ENCODE data around the gene MYBPHL. TPM values are rescaled to one million over a fixed set of nuclear protein-coding genes. Genes with fewer than 3 reads are reported as not detected.

MYBPHL gene
- total RNA-seq, 1 donor = not detected

DNA sequence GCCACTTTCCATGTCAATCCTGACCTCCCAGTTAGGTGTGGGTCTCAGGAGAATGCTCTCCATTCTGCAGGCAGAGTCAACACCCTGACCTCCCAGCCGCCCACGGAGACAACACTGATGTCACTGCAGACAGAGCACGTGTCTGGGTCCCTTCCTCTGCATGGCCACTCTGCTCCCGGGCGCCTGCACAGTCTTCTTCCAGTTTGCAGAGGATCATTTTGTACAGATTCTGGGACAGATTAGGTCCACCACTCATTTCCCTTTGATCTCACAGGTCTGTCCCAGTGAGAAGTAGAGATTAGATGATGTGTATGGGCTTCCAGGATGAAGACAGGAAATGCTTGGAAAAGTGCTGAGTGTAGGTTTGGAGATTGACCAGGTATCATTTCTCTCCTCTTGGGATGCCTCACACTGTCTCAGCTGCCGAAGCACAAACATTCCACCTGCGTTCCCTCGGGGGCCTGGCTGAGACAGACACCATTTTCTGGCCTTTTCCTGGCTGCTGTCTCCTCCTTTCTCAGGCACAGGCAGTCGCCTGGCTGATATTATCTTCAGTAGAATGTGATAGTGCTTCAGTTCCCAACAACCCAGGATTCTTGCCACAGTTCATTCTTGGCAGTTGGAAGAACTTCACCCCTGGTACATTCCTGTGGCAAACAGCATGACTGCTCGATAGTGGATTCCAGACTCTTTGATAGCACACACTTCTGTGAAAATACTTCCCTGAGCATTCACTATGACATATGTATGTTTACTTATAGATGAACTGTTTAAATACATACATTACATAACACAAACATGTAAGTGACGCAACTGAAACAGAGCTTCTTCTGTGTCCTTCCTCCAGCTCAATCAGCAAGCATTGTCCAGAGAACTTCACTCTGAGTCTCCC, 7.9 kb downstream of the MYBPHL start:
- DNase-seq (ENCODE audit: insufficient read length, low spot score, missing footprints) = peak; percentile 86
- H3K4me3 ChIP-seq (ENCODE audit: insufficient read depth, low read length) = peak overlapping the region; percentile 29
- peak overlapping the region; percentile 81 for H2AFZ ChIP-seq (ENCODE audit: low read length)
- H3K79me2 ChIP-seq (ENCODE audit: insufficient read depth, low read length) = no peaks in the 10 kb centered on the region
- H4K20me1 ChIP-seq (ENCODE audit: insufficient read depth, low read length) = no peaks in the 10 kb centered on the region
- TF ChIP-seq, protein P1, sequence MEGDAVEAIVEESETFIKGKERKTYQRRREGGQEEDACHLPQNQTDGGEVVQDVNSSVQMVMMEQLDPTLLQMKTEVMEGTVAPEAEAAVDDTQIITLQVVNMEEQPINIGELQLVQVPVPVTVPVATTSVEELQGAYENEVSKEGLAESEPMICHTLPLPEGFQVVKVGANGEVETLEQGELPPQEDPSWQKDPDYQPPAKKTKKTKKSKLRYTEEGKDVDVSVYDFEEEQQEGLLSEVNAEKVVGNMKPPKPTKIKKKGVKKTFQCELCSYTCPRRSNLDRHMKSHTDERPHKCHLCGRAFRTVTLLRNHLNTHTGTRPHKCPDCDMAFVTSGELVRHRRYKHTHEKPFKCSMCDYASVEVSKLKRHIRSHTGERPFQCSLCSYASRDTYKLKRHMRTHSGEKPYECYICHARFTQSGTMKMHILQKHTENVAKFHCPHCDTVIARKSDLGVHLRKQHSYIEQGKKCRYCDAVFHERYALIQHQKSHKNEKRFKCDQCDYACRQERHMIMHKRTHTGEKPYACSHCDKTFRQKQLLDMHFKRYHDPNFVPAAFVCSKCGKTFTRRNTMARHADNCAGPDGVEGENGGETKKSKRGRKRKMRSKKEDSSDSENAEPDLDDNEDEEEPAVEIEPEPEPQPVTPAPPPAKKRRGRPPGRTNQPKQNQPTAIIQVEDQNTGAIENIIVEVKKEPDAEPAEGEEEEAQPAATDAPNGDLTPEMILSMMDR (IDR thresholded peaks at IDR 0.05; ENCODE audit: extremely low read depth, low read depth, low read length) = no peak
- peak overlapping the region; percentile 87 for H3K27ac ChIP-seq (ENCODE audit: low read depth, low read length)
- peak overlapping the region; percentile 52 for H3K4me2 ChIP-seq (ENCODE audit: insufficient read depth, low read length)
- no peaks in the 10 kb centered on the region for H3K36me3 ChIP-seq (ENCODE audit: insufficient read depth, low read length)
- no peaks in the 10 kb centered on the region for H3K27me3 ChIP-seq (ENCODE audit: insufficient read depth, low read length)
- no peaks in the 10 kb centered on the region for H3K9me3 ChIP-seq (ENCODE audit: low read depth, low read length)
- H3K4me1 ChIP-seq (ENCODE audit: insufficient read depth, low read length) = peaks cover 27% of the 10 kb centered on the region

GRCh38 chr1:109296782-109297181, 10.0 kb downstream of the MYBPHL start:
- Histone ChIP-seq H2AFZ (ENCODE audit: low read length) (no peak overlapping the region), H3K9me3 (ENCODE audit: low read depth, low read length) (no peaks in the 10 kb centered on the region), H3K27ac (ENCODE audit: low read depth, low read length) (no peak overlapping the region), H3K4me3 (ENCODE audit: insufficient read depth, low read length) (no peak overlapping the region), H4K20me1 (ENCODE audit: insufficient read depth, low read length) (no peaks in the 10 kb centered on the region), H3K27me3 (ENCODE audit: insufficient read depth, low read length) (no peaks in the 10 kb centered on the region), H3K36me3 (ENCODE audit: insufficient read depth, low read length) (no peaks in the 10 kb centered on the region), H3K4me1 (ENCODE audit: insufficient read depth, low read length) (peaks cover 27% of the 10 kb centered on the region), H3K79me2 (ENCODE audit: insufficient read depth, low read length) (no peaks in the 10 kb centered on the region), H3K4me2 (ENCODE audit: insufficient read depth, low read length) (no peak overlapping the region)
- no peak for DNase-seq (ENCODE audit: insufficient read length, low spot score, missing footprints)
- TF ChIP-seq, protein P1 (IDR thresholded peaks at IDR 0.05; ENCODE audit: extremely low read depth, low read depth, low read length) = no peak

DNA sequence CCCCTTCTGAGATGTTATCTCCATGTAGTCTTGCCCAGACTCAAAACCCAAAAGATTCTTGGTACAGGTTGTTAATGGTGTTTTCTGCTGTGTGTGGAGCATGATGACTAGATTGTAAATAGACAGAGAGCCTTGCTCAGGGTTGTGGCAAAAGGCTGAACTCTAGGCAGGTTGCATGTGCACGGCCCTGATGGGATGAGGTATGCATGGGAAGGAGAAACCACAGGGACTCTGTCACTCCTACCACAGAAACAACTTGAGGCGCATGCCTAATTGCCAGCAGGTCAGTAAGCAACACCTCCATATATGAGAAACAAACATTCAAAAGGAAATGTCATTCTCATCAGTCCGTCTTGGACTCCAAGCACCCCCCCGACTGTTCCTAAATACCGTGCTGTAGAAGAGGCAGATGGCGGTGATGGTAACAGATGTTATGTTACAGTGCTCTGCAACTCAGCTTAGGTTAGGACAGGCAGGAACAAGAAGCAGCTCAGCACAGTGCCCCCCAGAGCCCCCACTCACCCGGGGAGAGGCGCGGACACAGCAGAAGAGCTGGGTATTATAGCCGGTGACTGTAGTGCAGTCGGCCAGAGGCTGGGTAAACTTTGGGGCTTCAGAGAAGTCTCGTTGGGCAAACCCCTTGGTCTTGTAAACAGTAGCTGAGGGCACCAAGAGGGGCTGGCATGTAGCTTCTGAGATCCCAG, 10.9 kb downstream of the MYBPHL start:
- Histone ChIP-seq H3K9me3 (ENCODE audit: low read depth, low read length) (no peaks in the 10 kb centered on the region), H3K4me2 (ENCODE audit: insufficient read depth, low read length) (no peak overlapping the region), H3K27ac (ENCODE audit: low read depth, low read length) (no peak overlapping the region), H2AFZ (ENCODE audit: low read length) (no peak overlapping the region), H3K4me3 (ENCODE audit: insufficient read depth, low read length) (no peak overlapping the region), H3K27me3 (ENCODE audit: insufficient read depth, low read length) (no peaks in the 10 kb centered on the region), H3K4me1 (ENCODE audit: insufficient read depth, low read length) (peaks cover 27% of the 10 kb centered on the region), H3K36me3 (ENCODE audit: insufficient read depth, low read length) (no peaks in the 10 kb centered on the region), H4K20me1 (ENCODE audit: insufficient read depth, low read length) (no peaks in the 10 kb centered on the region), H3K79me2 (ENCODE audit: insufficient read depth, low read length) (no peaks in the 10 kb centered on the region)
- DNase-seq (ENCODE audit: insufficient read length, low spot score, missing footprints) = no peak
- TF ChIP-seq, protein P1 (IDR thresholded peaks at IDR 0.05; ENCODE audit: extremely low read depth, low read depth, low read length) = no peak

GRCh38 chr1:109294481-109294880, 12.3 kb downstream of the MYBPHL start:
- no peaks in the 10 kb centered on the region for H4K20me1 ChIP-seq (ENCODE audit: insufficient read depth, low read length)
- DNase-seq (ENCODE audit: insufficient read length, low spot score, missing footprints) = no peak
- no peaks in the 10 kb centered on the region for H3K9me3 ChIP-seq (ENCODE audit: low read depth, low read length)
- no peaks in the 10 kb centered on the region for H3K36me3 ChIP-seq (ENCODE audit: insufficient read depth, low read length)
- H3K27me3 ChIP-seq (ENCODE audit: insufficient read depth, low read length) = no peaks in the 10 kb centered on the region
- H2AFZ ChIP-seq (ENCODE audit: low read length) = no peak overlapping the region
- TF ChIP-seq, protein P1 (IDR thresholded peaks at IDR 0.05; ENCODE audit: extremely low read depth, low read depth, low read length) = no peak
- H3K4me3 ChIP-seq (ENCODE audit: insufficient read depth, low read length) = no peak overlapping the region
- H3K79me2 ChIP-seq (ENCODE audit: insufficient read depth, low read length) = no peaks in the 10 kb centered on the region
- H3K27ac ChIP-seq (ENCODE audit: low read depth, low read length) = no peak overlapping the region
- no peak overlapping the region for H3K4me2 ChIP-seq (ENCODE audit: insufficient read depth, low read length)
- H3K4me1 ChIP-seq (ENCODE audit: insufficient read depth, low read length) = peaks cover 17% of the 10 kb centered on the region

All from osteoblast (primary cell).